IPS-20b (cell line): Measurements from ENCODE around the gene TYROBP.
"Not testable (repeated sequence)": the region's sequence is repeated elsewhere in the genome, so short reads cannot be mapped to it uniquely, and the experiment has no call there.

Experiments used
- H3K27ac ChIP-seq: one replicate; pipeline ENCODE4 v1.5.1; 2013; ENCODE audit warnings: low read length
- H3K27me3 ChIP-seq: 2 replicates; pipeline ENCODE4 v1.6.1; 2013; ENCODE audit warnings: mild to moderate bottlenecking, low read length, inconsistent platforms; ENCODE audit not compliant: insufficient read depth
- H3K36me3 ChIP-seq: 2 replicates; pipeline ENCODE4 v1.6.1; 2013; ENCODE audit warnings: low read depth, mild to moderate bottlenecking, inconsistent platforms, low read length, moderate library complexity; ENCODE audit not compliant: insufficient read depth
- H3K4me1 ChIP-seq: 2 replicates; pipeline ENCODE4 v1.6.1; 2013; ENCODE audit warnings: mild to moderate bottlenecking, control low read depth, inconsistent platforms, low read length, moderate library complexity; ENCODE audit not compliant: insufficient read depth
- H3K4me3 ChIP-seq: 2 replicates; pipeline ENCODE4 v1.5.1; 2013; ENCODE audit warnings: mild to moderate bottlenecking, low read length, inconsistent platforms
- H3K9ac ChIP-seq: 2 replicates; pipeline ENCODE4 v1.6.1; 2013; ENCODE audit warnings: low read depth, mild to moderate bottlenecking, inconsistent platforms, low read length, moderate library complexity
- H3K9me3 ChIP-seq: 2 replicates; pipeline ENCODE4 v1.6.1; 2013; ENCODE audit warnings: mild to moderate bottlenecking, low read depth, low read length, inconsistent platforms; ENCODE audit not compliant: insufficient read depth

The TYROBP gene

DNA sequence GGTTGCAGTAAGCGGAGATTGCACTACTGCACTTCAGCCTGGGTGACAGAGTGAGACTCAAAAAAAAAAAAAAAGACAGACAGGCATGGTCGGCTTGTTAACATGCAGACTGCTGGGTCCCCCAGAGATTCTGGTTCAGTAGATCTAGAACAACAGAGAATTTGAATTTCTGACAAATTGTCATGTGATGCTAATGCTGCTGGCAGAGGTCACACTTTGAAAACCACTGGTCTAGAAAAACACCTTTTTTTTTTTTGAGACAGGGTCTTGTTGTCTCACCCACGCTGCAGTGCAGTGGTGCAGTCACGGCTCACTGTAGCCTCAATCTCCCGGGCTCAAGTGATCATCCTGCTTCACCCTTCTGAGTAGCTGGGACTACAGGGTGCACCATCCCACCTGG lies 20.4 kb upstream of the TYROBP start:
- H3K9ac ChIP-seq: no peak overlapping the region
- H3K27me3 ChIP-seq: no peaks in the 10 kb centered on the region
- H3K4me1 ChIP-seq: peaks cover 14% of the 10 kb centered on the region; the same call in 1 of the 2 replicates
- H3K9me3 ChIP-seq: 0 out of 2 replicates have a peak, but pooled peaks cover 7% of the 10 kb centered on the region
- no peak overlapping the region for H3K4me3 ChIP-seq
- H3K27ac ChIP-seq: no peak overlapping the region
- no peaks in the 10 kb centered on the region for H3K36me3 ChIP-seq

DNA sequence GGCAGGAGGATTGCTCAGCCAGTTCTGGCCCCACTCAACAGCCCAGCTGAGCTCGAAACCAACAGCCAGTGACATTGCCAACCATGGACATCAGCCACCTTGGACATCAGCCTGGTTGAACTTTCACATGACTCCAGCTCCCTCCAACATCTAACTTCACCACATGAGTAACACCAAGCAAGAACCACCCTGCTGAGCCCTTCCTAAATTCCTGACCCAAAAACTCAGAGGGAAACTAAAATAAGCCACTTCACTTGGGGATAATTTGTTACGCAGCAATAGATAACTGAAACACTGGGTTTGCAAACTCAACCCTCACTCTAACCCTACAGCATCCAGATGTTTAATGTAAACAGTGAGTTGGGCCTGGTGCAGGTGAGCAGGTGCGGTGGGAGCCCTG lies 17.4 kb upstream of the TYROBP start:
- no peak overlapping the region for H3K27ac ChIP-seq
- H3K9me3 ChIP-seq: 0 out of 2 replicates have a peak, but pooled peaks cover 7% of the 10 kb centered on the region

DNA sequence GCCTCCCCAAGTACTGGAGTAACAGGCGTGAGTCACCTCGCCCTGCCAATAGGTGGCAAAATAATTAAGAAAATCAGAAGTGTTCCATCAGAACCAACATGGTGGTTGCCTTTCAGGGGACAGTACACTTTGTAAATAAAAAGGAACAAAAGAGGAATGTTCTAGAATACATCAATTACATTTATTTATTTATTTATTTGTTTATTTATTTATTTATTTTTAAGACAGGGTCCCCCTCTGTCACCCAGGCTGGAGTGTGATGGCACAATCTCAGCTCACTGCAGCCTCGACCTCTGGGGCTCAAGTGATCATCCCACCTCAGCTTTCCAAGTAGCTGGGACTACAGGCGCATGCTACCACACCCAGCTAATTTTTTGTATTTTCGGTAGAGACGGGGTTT lies 12.9 kb upstream of the TYROBP start:
- Histone ChIP-seq H3K9ac (no peak overlapping the region), H3K4me1 (no peaks in the 10 kb centered on the region), H3K4me3 (no peak overlapping the region), H3K9me3 (0 out of 2 replicates have a peak, but pooled peaks cover 7% of the 10 kb centered on the region), H3K36me3 (no peaks in the 10 kb centered on the region), H3K27ac (no peak overlapping the region), H3K27me3 (no peaks in the 10 kb centered on the region)

More for the DNA sequence above, 17.4 kb upstream of the TYROBP start:
- H3K4me3 ChIP-seq: no peak overlapping the region
- H3K9ac ChIP-seq: no peak overlapping the region
- H3K36me3 ChIP-seq: no peaks in the 10 kb centered on the region
- H3K4me1 ChIP-seq: no peaks in the 10 kb centered on the region
- no peaks in the 10 kb centered on the region for H3K27me3 ChIP-seq

DNA sequence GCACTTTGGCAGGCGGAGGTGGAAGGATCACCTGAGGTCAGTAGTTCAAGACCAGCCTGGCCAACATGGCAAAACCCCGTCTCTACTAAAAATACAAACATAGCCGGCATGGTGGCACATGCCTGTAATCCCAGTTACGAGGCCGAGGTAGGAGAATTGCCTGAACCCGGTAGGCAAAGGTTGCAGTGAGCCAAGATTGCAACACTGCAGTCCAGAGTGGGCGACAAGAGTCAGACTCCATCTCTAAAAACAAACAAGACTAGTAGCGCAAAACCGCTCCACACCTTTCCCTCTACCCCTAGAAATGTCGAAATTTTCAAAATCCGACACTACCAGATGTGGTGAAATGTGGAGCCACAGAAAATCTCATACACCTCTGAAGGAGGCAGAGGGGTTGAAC lies 11.2 kb upstream of the TYROBP start:
- Histone ChIP-seq H3K36me3 (no peaks in the 10 kb centered on the region), H3K4me3 (no peak overlapping the region), H3K9ac (no peak overlapping the region)

DNA sequence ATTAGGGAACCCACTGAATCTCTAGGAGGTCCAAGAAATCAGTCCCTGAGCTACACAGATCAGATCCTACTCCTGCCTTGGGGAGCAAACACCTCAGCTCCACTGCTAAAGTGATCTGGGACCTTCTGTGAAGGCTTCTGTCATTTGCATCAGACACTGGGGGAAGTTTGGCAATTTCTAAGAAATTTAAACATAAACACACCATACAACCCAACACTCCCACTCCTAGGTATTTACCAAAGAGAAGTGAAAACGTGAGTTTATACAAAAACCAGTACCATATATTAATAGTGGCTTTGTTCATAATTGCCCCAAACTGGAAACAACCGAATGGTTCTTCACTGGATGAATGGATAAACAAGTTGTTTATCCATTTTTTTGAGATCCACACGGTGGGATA lies 7.3 kb upstream of the TYROBP start:
- no peaks in the 10 kb centered on the region for H3K36me3 ChIP-seq
- no peaks in the 10 kb centered on the region for H3K27me3 ChIP-seq
- H3K4me3 ChIP-seq: no peak overlapping the region
- no peaks in the 10 kb centered on the region for H3K9me3 ChIP-seq
- H3K27ac ChIP-seq: no peak overlapping the region
- H3K4me1 ChIP-seq: no peaks in the 10 kb centered on the region
- H3K9ac ChIP-seq: no peak overlapping the region

More for the DNA sequence above, 11.2 kb upstream of the TYROBP start:
- Histone ChIP-seq H3K9me3 (no peaks in the 10 kb centered on the region), H3K4me1 (no peaks in the 10 kb centered on the region), H3K27me3 (no peaks in the 10 kb centered on the region), H3K27ac (no peak overlapping the region)

DNA sequence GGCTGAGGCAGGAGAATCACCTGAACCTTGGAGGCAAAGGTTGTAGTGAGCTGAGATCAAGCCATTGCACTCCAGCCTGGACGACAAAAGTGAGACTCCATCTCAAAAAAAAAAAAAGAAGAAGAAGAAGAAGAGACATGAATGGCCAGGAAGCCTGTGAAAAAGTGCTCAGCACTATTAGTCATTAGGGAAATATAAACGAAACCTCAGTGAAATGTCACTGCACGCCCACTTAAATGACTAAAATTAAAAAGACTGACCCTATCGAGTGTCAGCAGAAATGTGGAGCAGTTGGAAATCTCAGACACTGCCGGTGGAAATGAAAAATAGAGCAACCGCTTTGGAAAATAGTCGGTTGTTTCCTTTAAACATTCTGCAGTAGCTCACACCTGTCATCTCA lies 5.5 kb upstream of the TYROBP start:
- no peak overlapping the region for H3K9ac ChIP-seq
- H3K4me3 ChIP-seq: no peak overlapping the region
- H3K27me3 ChIP-seq: no peaks in the 10 kb centered on the region
- H3K27ac ChIP-seq: no peak overlapping the region
- no peaks in the 10 kb centered on the region for H3K4me1 ChIP-seq
- no peaks in the 10 kb centered on the region for H3K36me3 ChIP-seq
- H3K9me3 ChIP-seq: no peaks in the 10 kb centered on the region

DNA sequence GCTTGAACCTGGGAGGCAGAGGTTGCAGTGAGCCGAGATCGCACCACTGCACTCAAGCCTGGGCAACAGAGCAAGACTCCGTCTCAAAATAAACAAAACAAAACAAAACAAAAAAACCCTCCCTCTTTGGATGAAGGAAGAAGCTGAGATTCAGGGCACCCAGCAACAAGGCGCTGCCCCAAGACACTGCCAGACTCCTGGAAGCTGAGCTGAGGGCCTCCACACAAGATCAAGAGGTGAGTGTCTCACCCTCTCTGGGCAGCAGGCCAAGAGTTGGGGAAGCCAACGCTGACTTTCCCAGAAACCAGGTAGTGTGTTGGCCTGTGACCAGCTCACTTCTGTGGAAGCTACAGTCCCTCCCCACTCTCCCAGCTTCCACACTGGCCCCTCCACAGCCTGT lies 3.7 kb upstream of the TYROBP start:
- Histone ChIP-seq H3K9ac (no peak overlapping the region), H3K27ac (no peak overlapping the region), H3K4me3 (no peak overlapping the region), H3K9me3 (no peaks in the 10 kb centered on the region), H3K27me3 (no peaks in the 10 kb centered on the region), H3K36me3 (no peaks in the 10 kb centered on the region), H3K4me1 (no peaks in the 10 kb centered on the region; the same call in 1 of the 2 replicates)

DNA sequence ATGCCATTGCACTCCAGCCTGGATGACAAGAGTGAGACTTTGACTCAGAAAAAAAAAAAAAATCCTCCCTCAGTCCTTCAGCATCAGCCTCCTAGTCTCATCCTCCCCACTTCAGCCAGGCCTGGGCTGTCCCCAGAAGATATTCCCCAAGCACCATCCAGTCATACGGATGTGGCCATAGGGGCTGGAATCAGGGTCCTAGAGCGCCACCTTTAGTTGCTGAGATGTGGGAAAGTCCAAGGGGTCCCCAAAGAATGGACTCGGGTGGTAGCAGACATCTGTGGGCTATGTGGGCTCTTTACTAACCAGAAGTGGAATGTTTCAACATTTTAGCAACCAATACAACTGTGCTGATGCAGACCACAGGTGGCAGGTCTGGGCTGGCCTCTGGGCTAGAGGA lies 3.1 kb upstream of the TYROBP start:
- H3K9ac ChIP-seq: no peak overlapping the region
- no peaks in the 10 kb centered on the region for H3K9me3 ChIP-seq
- no peaks in the 10 kb centered on the region for H3K27me3 ChIP-seq
- H3K27ac ChIP-seq: no peak overlapping the region
- H3K36me3 ChIP-seq: no peaks in the 10 kb centered on the region
- no peak overlapping the region for H3K4me3 ChIP-seq
- H3K4me1 ChIP-seq: no peaks in the 10 kb centered on the region; the same call in 1 of the 2 replicates

DNA sequence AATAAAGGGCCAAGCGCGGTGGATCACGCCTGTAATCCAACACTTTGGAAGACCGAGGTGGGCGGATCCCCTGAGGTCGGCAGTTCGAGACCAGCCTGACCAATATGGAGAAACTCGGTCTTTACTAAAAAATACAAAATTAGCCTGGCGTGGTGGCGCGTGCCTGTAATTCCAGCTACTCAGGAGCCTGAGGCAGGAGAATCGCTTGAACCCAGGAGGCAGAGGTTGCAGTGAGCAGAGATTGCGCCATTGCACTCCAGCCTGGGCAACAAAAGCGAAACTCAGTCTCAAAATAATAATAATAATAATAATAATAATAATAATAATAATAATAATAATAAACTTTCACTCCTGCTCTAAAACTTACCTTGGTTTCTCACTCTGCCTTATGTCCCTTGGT lies 2.3 kb upstream of the TYROBP start:
- not testable (repeated sequence) for H3K9me3 ChIP-seq, H3K4me1 ChIP-seq, H3K27ac ChIP-seq, H3K36me3 ChIP-seq, H3K9ac ChIP-seq, H3K27me3 ChIP-seq, H3K4me3 ChIP-seq

DNA sequence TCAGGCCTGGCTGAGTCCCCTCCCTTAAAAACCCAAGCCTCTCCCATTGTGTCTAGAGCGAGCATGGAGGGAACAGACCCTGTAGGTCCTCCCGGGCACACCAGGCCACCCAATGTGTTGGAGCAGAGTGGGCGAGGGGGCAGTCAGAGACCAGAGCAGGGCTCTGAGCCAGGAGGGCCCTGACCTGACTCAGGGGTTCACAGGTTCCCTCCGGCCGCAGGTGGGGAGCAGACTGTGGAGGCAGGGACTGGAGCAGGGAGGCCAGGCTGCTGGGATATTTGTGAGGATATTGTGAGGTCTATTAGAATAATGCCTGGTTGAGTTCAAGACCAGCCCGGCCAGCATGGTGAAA lies 1.6 kb upstream of the TYROBP start:
- H3K27me3 ChIP-seq: no peaks in the 10 kb centered on the region
- H3K36me3 ChIP-seq: no peaks in the 10 kb centered on the region
- H3K4me3 ChIP-seq: no peak overlapping the region
- no peak overlapping the region for H3K27ac ChIP-seq
- H3K9me3 ChIP-seq: no peaks in the 10 kb centered on the region
- no peaks in the 10 kb centered on the region; the same call in 1 of the 2 replicates for H3K4me1 ChIP-seq
- no peak overlapping the region for H3K9ac ChIP-seq

DNA sequence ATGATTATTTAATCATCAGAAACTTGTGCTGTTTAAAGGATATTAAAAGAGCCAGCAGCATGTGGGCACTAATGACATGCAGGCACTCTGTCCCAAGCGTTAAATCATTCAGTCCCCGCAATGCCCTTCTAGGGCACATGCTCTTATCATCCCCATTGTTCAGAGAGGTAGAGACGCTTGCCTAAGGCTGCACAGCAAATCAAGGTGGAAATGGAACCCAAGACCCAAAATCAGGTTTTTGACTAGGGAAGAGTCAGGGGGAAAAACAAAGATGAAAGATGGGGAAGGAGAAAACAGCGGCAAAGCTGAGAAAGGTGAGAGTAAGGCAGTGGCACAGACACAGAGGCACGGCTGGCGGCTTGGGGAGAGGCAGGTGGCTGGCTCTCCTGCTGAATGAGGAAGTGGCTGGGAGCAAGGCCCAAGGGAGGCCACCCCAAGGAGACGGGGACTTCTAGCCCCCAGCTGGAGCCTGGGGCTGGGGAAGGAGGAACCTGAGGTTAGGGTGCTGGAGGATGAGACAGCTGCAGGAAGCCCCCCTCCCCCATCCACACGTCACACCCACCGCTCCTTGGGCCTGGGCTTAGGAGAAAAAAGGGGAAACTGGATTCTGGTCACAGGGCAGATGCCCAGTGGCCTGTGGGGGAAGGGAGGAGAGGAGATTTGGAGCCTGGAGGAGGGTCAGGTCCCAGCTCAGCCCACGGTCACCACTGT lies 1.0 kb upstream of the TYROBP start:
- no peak overlapping the region for H3K27ac ChIP-seq
- H3K27me3 ChIP-seq: no peaks in the 10 kb centered on the region
- H3K9ac ChIP-seq: no peak overlapping the region
- H3K9me3 ChIP-seq: no peaks in the 10 kb centered on the region
- no peaks in the 10 kb centered on the region for H3K36me3 ChIP-seq
- no peaks in the 10 kb centered on the region; the same call in 1 of the 2 replicates for H3K4me1 ChIP-seq
- no peak overlapping the region for H3K4me3 ChIP-seq

DNA sequence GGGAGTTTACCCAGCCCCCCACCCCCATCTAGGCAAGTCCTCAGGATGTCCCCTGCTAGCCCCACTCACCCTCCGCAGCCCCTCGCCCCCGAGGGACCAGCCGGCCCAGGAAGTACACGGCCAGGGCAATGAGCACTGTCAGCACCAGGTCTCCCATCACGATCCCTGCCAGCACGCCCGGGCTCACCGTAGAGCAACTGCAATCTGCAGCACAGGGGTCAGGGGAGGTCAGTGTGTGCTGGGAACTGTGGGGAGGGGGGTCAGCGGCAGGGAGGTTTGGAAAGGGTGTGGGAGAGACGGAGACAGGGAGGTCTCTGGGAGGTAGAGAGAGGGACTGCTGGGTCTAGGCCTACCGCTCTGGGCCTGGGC lies 734 bp downstream of the TYROBP start:
- no peaks in the 10 kb centered on the region for H3K9me3 ChIP-seq
- no peak overlapping the region for H3K9ac ChIP-seq
- peaks cover 3% of the 10 kb centered on the region; the same call in 1 of the 2 replicates for H3K4me1 ChIP-seq
- H3K36me3 ChIP-seq: no peaks in the 10 kb centered on the region
- no peak overlapping the region for H3K4me3 ChIP-seq
- H3K27me3 ChIP-seq: peaks cover 11% of the 10 kb centered on the region
- no peak overlapping the region for H3K27ac ChIP-seq
